Stimulated activated CD8-positive, alpha-beta memory T cell treated with anti-CD3 and anti-CD28 coated beads, Interleukin-15, amount 100 ng/mL, for 48 hours (primary cell): Measurements from ENCODE around the gene ARSB.
"Not testable (repeated sequence)": the region's sequence is repeated elsewhere in the genome, so short reads cannot be mapped to it uniquely, and the experiment has no call there.

Source experiments
- DNase-seq, 2 donors: peaks; one replicate each; pipeline ENCODE4 v3.0.0-alpha.2; 2020; ENCODE audit warnings: low read depth in 2 of 2

The ARSB gene

GRCh38 chr5:78953092-78953800 lies 31.9 kb downstream of the ARSB start:
- no peak for DNase-seq

- DNase-seq, result no peak
These were observed 54.4 kb downstream of the ARSB start for GRCh38 chr5:78930721-78931120.

- no peak for DNase-seq
These were observed 55.3 kb downstream of the ARSB start for GRCh38 chr5:78929833-78930232.

- DNase-seq, result no peak
These were observed 57.3 kb downstream of the ARSB start for GRCh38 chr5:78927657-78928282.

- no peak for DNase-seq
These were observed 58.9 kb downstream of the ARSB start for GRCh38 chr5:78926252-78926651.

- no peak for DNase-seq
These were observed 59.8 kb downstream of the ARSB start for GRCh38 chr5:78925129-78925876.

GRCh38 chr5:78923622-78923970 lies 61.5 kb downstream of the ARSB start:
- DNase-seq, result no peak

GRCh38 chr5:78922879-78923621 lies 62.1 kb downstream of the ARSB start:
- no peak for DNase-seq

GRCh38 chr5:78920604-78921003 lies 64.5 kb downstream of the ARSB start:
- no peak for DNase-seq

GRCh38 chr5:78919796-78920195 lies 65.3 kb downstream of the ARSB start:
- no peak for DNase-seq

- no peak for DNase-seq
These were observed 69.1 kb downstream of the ARSB start for GRCh38 chr5:78916044-78916443.

- no peak for DNase-seq
These were observed 69.9 kb downstream of the ARSB start for GRCh38 chr5:78915170-78915569.

GRCh38 chr5:78912811-78913210 lies 72.3 kb downstream of the ARSB start:
- no peak for DNase-seq

- no peak for DNase-seq
These were observed 72.9 kb downstream of the ARSB start for GRCh38 chr5:78912085-78912771.

- DNase-seq, result not testable (repeated sequence)
These were observed 75.7 kb downstream of the ARSB start for GRCh38 chr5:78909224-78909983.

- DNase-seq, result no peak
These were observed 76.7 kb downstream of the ARSB start for GRCh38 chr5:78908173-78909061.

GRCh38 chr5:78907255-78907891 lies 77.7 kb downstream of the ARSB start:
- DNase-seq, result no peak

GRCh38 chr5:78905084-78905938 lies 79.8 kb downstream of the ARSB start:
- DNase-seq, result no peak
